GM19395 (cell line): ENCODE data around the gene HIRA.
"Not testable (repeated sequence)": the region's sequence is repeated elsewhere in the genome, so short reads cannot be mapped to it uniquely, and the experiment has no call there.

Experiments
- ATAC-seq: cut with Tn5 transposase; IDR thresholded peaks from one replicate; pipeline ENCODE4 v1.9.1; 2021; ENCODE audit warnings: mild to moderate bottlenecking, moderate library complexity; ENCODE audit not compliant: unreplicated experiment

HIRA gene

GRCh38 chr22:19463491-19464469, 32.2 kb upstream of the HIRA start:
- no peak for ATAC-seq

- ATAC-seq = no peak
Measured at GRCh38 chr22:19463008-19463407, 31.5 kb upstream of the HIRA start.

GRCh38 chr22:19461506-19461905, 30.0 kb upstream of the HIRA start:
- no peak for ATAC-seq

- ATAC-seq = no peak
Measured at GRCh38 chr22:19460036-19460435, 28.5 kb upstream of the HIRA start.

- no peak for ATAC-seq
Measured at GRCh38 chr22:19457828-19458428, 26.4 kb upstream of the HIRA start.

- no peak for ATAC-seq
Measured at GRCh38 chr22:19456541-19456940, 25.0 kb upstream of the HIRA start.

- no peak for ATAC-seq
Measured at GRCh38 chr22:19455585-19456370, 24.2 kb upstream of the HIRA start.

- no peak for ATAC-seq
Measured at GRCh38 chr22:19455033-19455432, 23.5 kb upstream of the HIRA start.

- ATAC-seq = no peak
Measured at GRCh38 chr22:19454156-19454555, 22.6 kb upstream of the HIRA start.

- no peak for ATAC-seq
Measured at GRCh38 chr22:19453718-19454117, 22.2 kb upstream of the HIRA start.

- ATAC-seq = no peak
Measured at GRCh38 chr22:19451570-19451969, 20.0 kb upstream of the HIRA start.

GRCh38 chr22:19450363-19451175, 19.0 kb upstream of the HIRA start:
- no peak for ATAC-seq

GRCh38 chr22:19449422-19449767, 17.9 kb upstream of the HIRA start:
- no peak for ATAC-seq

- no peak for ATAC-seq
Measured at GRCh38 chr22:19448739-19449421, 17.3 kb upstream of the HIRA start.

- peak; percentile 44 for ATAC-seq
Measured at GRCh38 chr22:19448076-19448607, 16.6 kb upstream of the HIRA start.

- peak; percentile 81 for ATAC-seq
Measured at GRCh38 chr22:19447330-19448075, 16.0 kb upstream of the HIRA start, which contains the start of gene C22orf39. C22orf39 (minus strand) TSS chr22:19447711; CDS start chr22:19447688, 23 bp downstream.

- peak; percentile 1 for ATAC-seq
Measured at GRCh38 chr22:19446603-19447329, 15.2 kb upstream of the HIRA start.

GRCh38 chr22:19445279-19445982, 13.9 kb upstream of the HIRA start:
- ATAC-seq = not testable (repeated sequence)
